Measurements from ENCODE around the gene CCDC158. TPM values are rescaled to one million over a fixed set of nuclear protein-coding genes. Genes with fewer than 3 reads are reported as not detected.

The CCDC158 gene
- total RNA-seq: not detected

DNA sequence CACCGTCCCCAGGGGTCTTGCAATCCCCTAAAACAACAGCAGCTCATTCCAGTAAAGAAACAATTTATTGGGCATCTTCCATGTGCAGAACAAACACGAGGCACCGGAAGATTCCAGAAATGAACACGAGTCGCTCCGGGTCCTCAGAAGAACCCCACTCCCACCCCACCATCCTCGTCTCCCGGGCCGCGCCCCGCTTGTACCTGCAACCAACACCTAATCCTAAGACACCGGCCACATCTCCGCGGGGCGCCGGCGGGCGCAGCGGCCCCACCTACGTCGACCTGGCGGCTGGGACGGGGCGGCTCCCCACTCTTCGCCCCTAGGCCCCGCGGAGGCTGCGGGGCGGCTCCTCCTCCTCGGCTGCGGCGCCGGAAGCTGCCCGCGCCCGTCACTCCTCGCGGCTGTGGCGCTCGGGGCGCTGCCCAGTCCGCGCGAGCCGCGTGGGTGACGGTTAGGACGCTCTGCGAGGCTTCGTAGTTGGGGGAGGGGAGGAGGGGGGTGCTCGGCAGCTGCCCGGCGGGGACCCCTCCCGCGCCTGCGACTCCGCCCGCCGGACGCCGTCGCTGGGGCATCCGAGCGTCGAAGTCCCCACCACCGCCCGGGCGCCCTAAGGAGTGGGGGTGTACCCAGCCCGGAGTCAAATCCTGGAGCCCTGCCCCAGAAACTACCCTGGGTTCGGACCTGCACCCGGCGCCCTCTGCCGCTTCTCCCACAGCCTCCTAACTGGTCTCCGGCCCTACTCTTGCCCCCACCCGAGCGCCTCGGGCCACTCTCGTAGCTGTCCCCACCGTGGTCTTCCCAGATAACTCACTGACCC is at the start of gene CCDC158:
TSS of gene CCDC158 (minus strand) at position 380 of the 820 bp plus-strand sequence. CDS start 17,934 bp downstream, outside the sequence.
- ATAC-seq (peak; percentile 82), DNase-seq (peak; percentile 15)
- Mint-ChIP-seq H3K9me3 (peaks cover 2% of the 10 kb centered on the region), H3K27me3 (peaks cover 25% of the 10 kb centered on the region), H3K4me1 (ENCODE audit: low read depth) (peaks cover 4% of the 10 kb centered on the region), H3K27ac (no peak within 1 kb of the TSS), H3K36me3 (ENCODE audit: low read depth) (no peaks in the 10 kb centered on the region), H3K4me3 (peak within 1 kb of the TSS; percentile 50)
- POLR2A ChIA-PET: no interaction called here
- CTCF ChIA-PET: interaction anchor here (2.0 kb wide), 1 partner anchor 10 kb away, joined by 8 read pairs; no protein-coding TSS in a partner anchor
- TF ChIP-seq CTCF (IDR thresholded peaks at IDR 0.05): no peak
- intact Hi-C loops (cut with micrococcal nuclease): no loop called here

GRCh38 chr4:76470532-76470931 is 49.6 kb upstream of the CCDC158 start:
- ATAC-seq (no peak), DNase-seq (no peak)
- Mint-ChIP-seq H3K27me3 (peaks cover 7% of the 10 kb centered on the region), H3K4me1 (ENCODE audit: low read depth) (no peaks in the 10 kb centered on the region), H3K27ac (no peak overlapping the region), H3K4me3 (no peak overlapping the region), H3K36me3 (ENCODE audit: low read depth) (no peaks in the 10 kb centered on the region), H3K9me3 (no peaks in the 10 kb centered on the region)
- POLR2A ChIA-PET: no interaction called here
- CTCF ChIA-PET: interaction anchor here (0.8 kb wide), 1 partner anchor 574 kb away, joined by 3 read pairs; no protein-coding TSS in a partner anchor
- intact Hi-C loops (cut with micrococcal nuclease): no loop called here
- TF ChIP-seq CTCF (IDR thresholded peaks at IDR 0.05): no peak

GRCh38 chr4:76470064-76470463 is 49.1 kb upstream of the CCDC158 start:
- DNase-seq: no peak
- H3K4me1 Mint-ChIP-seq (ENCODE audit: low read depth): no peaks in the 10 kb centered on the region
- no peak for ATAC-seq
- ChIA-PET POLR2A (no interaction called here), CTCF (interaction anchor here (0.8 kb wide), 1 partner anchor 575 kb away, joined by 3 read pairs; no protein-coding TSS in a partner anchor)
- H3K27ac Mint-ChIP-seq: no peak overlapping the region
- H3K36me3 Mint-ChIP-seq (ENCODE audit: low read depth): no peaks in the 10 kb centered on the region
- no peak overlapping the region for H3K4me3 Mint-ChIP-seq
- H3K27me3 Mint-ChIP-seq: peaks cover 5% of the 10 kb centered on the region
- H3K9me3 Mint-ChIP-seq: no peaks in the 10 kb centered on the region
- TF ChIP-seq CTCF (IDR thresholded peaks at IDR 0.05): no peak
- intact Hi-C loops (cut with micrococcal nuclease): no loop called here

GRCh38 chr4:76463568-76463967 is 42.6 kb upstream of the CCDC158 start:
- POLR2A ChIA-PET: no interaction called here
- ATAC-seq: no peak

More at GRCh38 chr4:76463568-76463967, 42.6 kb upstream of the CCDC158 start:
- DNase-seq: no peak
- intact Hi-C loops (cut with micrococcal nuclease): no loop called here
- Mint-ChIP-seq H3K27ac (no peak overlapping the region), H3K4me1 (ENCODE audit: low read depth) (no peaks in the 10 kb centered on the region), H3K9me3 (peaks cover 15% of the 10 kb centered on the region), H3K4me3 (no peak overlapping the region), H3K36me3 (ENCODE audit: low read depth) (no peaks in the 10 kb centered on the region), H3K27me3 (peaks cover 2% of the 10 kb centered on the region)
- TF ChIP-seq CTCF (IDR thresholded peaks at IDR 0.05): no peak
- CTCF ChIA-PET: no interaction called here

All from activated CD8-positive, alpha-beta T cell treated with anti-CD3 and anti-CD28 coated beads for 36 hours (primary cell).